Mononuclear cell (primary cell): ENCODE data around the gene ADPRHL1. TPM values are rescaled to one million over a fixed set of nuclear protein-coding genes. Genes with fewer than 3 reads are reported as not detected.

Source experiments
- H3K27me3 ChIP-seq: 2 replicates; pipeline ENCODE4 v1.6.0; 2011; ENCODE audit warnings: low read length, control low read depth; ENCODE audit not compliant: insufficient read depth
- H3K4me1 ChIP-seq: 2 replicates; pipeline ENCODE4 v1.5.1; 2011; ENCODE audit warnings: mild to moderate bottlenecking, low read length, control low read depth; ENCODE audit not compliant: insufficient read depth
- H3K4me3 ChIP-seq: 2 replicates; pipeline ENCODE4 v1.5.1; 2011; ENCODE audit warnings: mild to moderate bottlenecking, low read length, moderate library complexity
- H3K9me3 ChIP-seq: 2 replicates; pipeline ENCODE4 v1.5.1; 2011; ENCODE audit warnings: low read depth, mild to moderate bottlenecking, control low read depth, low read length
- total RNA-seq: library from RNA; depleted of rRNA; stranded (reverse); fragments of >200 nt; gene quantifications from one replicate; pipeline ENCODE4 v1.2.3, GENCODE V29; 2012

Gene ADPRHL1
- 0.52 TPM for total RNA-seq

GRCh38 chr13:113452942-113453901 lies at the start of gene ADPRHL1:
Gene ADPRHL1, minus strand, starts transcription at chr13:113453488. Its CDS starts 51 bp downstream, at chr13:113453437.
- Histone ChIP-seq H3K9me3 (no peaks in the 10 kb centered on the region), H3K4me3 (no peak within 1 kb of the TSS), H3K27me3 (no peaks in the 10 kb centered on the region), H3K4me1 (no peaks in the 10 kb centered on the region)

- no peaks in the 10 kb centered on the region for H3K27me3 ChIP-seq
- no peaks in the 10 kb centered on the region for H3K9me3 ChIP-seq
- H3K4me3 ChIP-seq: no peak overlapping the region
- peaks cover under 1% of the 10 kb centered on the region for H3K4me1 ChIP-seq
Observed at GRCh38 chr13:113502686-113503085, 49.4 kb upstream of the ADPRHL1 start.

GRCh38 chr13:113500530-113501265 lies 47.4 kb upstream of the ADPRHL1 start:
- H3K27me3 ChIP-seq: no peaks in the 10 kb centered on the region

GRCh38 chr13:113499936-113500335 lies 46.6 kb upstream of the ADPRHL1 start:
- Histone ChIP-seq H3K9me3 (no peaks in the 10 kb centered on the region), H3K4me3 (no peak overlapping the region), H3K4me1 (peaks cover 8% of the 10 kb centered on the region), H3K27me3 (no peaks in the 10 kb centered on the region)

More at GRCh38 chr13:113500530-113501265, 47.4 kb upstream of the ADPRHL1 start:
- Histone ChIP-seq H3K4me1 (peaks cover 8% of the 10 kb centered on the region), H3K4me3 (no peak overlapping the region), H3K9me3 (no peaks in the 10 kb centered on the region)

- Histone ChIP-seq H3K27me3 (no peaks in the 10 kb centered on the region), H3K9me3 (no peaks in the 10 kb centered on the region), H3K4me3 (no peak overlapping the region), H3K4me1 (peaks cover 12% of the 10 kb centered on the region)
Observed at GRCh38 chr13:113498905-113499304, 45.6 kb upstream of the ADPRHL1 start.

GRCh38 chr13:113497217-113497616 lies 43.9 kb upstream of the ADPRHL1 start:
- Histone ChIP-seq H3K4me3 (no peak overlapping the region), H3K9me3 (no peaks in the 10 kb centered on the region), H3K27me3 (no peaks in the 10 kb centered on the region), H3K4me1 (peaks cover 27% of the 10 kb centered on the region)

- Histone ChIP-seq H3K4me1 (peaks cover 37% of the 10 kb centered on the region), H3K9me3 (no peaks in the 10 kb centered on the region), H3K4me3 (no peak overlapping the region), H3K27me3 (no peaks in the 10 kb centered on the region)
Observed at GRCh38 chr13:113495494-113496210, 42.4 kb upstream of the ADPRHL1 start.

GRCh38 chr13:113493315-113493951 lies 40.1 kb upstream of the ADPRHL1 start:
- Histone ChIP-seq H3K27me3 (no peaks in the 10 kb centered on the region), H3K4me1 (peaks cover 53% of the 10 kb centered on the region), H3K9me3 (no peaks in the 10 kb centered on the region), H3K4me3 (peak overlapping the region; percentile 12)

GRCh38 chr13:113491982-113492381 lies 38.7 kb upstream of the ADPRHL1 start:
- H3K4me1 ChIP-seq: peaks cover 53% of the 10 kb centered on the region
- H3K4me3 ChIP-seq: no peak overlapping the region
- no peaks in the 10 kb centered on the region for H3K27me3 ChIP-seq
- no peaks in the 10 kb centered on the region for H3K9me3 ChIP-seq

GRCh38 chr13:113491418-113491883 lies 38.2 kb upstream of the ADPRHL1 start:
- Histone ChIP-seq H3K9me3 (no peaks in the 10 kb centered on the region), H3K27me3 (no peaks in the 10 kb centered on the region), H3K4me3 (peak overlapping the region; percentile 67), H3K4me1 (peaks cover 50% of the 10 kb centered on the region)

- Histone ChIP-seq H3K9me3 (no peaks in the 10 kb centered on the region), H3K27me3 (no peaks in the 10 kb centered on the region), H3K4me3 (peak within 1 kb of the TSS; percentile 67), H3K4me1 (peaks cover 50% of the 10 kb centered on the region)
Observed at GRCh38 chr13:113490496-113491417, 37.5 kb upstream of the ADPRHL1 start, which contains the start of gene DCUN1D2. Gene DCUN1D2, minus strand, starts transcription at chr13:113490711. Its CDS starts 42 bp downstream, at chr13:113490669.

GRCh38 chr13:113489549-113490495 lies 36.5 kb upstream of the ADPRHL1 start:
- no peaks in the 10 kb centered on the region for H3K27me3 ChIP-seq
- peaks cover 50% of the 10 kb centered on the region for H3K4me1 ChIP-seq
- no peaks in the 10 kb centered on the region for H3K9me3 ChIP-seq
- H3K4me3 ChIP-seq: peak overlapping the region; percentile 67
